VCaP (cell line): ENCODE measurements around the gene SOS1.

Experiments
- H3K27ac ChIP-seq: fragments of 450-650 bp; 2 replicates; pipeline ENCODE4 v1.5.1; 2017
- TF ChIP-seq, protein P1 (sequence below): fragments of 450-650 bp; conservative IDR thresholded peaks from 2 replicates; pipeline ENCODE4 v1.5.1; 2017; ENCODE audit warnings: mild to moderate bottlenecking, moderate library complexity

The SOS1 gene

DNA sequence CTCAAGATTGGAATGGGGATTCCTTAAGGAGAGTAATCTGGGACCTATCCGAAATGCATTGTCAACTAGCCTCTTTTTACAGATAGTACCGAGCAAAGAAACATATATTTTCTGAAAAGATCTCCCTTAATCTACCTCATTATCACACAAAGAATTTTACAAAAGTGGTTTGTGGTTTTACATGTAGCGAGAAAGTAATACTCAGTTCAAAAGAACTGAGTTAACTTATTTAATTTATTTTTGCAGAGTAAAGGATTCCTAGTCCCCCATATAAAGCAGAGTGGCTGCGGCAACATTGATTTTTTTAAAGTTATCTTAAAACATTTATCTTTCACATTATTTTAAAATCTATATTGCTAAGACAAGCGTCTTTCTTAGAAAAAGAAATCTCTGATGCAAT lies 15.9 kb upstream of the SOS1 start:
- no peak overlapping the region for H3K27ac ChIP-seq

DNA sequence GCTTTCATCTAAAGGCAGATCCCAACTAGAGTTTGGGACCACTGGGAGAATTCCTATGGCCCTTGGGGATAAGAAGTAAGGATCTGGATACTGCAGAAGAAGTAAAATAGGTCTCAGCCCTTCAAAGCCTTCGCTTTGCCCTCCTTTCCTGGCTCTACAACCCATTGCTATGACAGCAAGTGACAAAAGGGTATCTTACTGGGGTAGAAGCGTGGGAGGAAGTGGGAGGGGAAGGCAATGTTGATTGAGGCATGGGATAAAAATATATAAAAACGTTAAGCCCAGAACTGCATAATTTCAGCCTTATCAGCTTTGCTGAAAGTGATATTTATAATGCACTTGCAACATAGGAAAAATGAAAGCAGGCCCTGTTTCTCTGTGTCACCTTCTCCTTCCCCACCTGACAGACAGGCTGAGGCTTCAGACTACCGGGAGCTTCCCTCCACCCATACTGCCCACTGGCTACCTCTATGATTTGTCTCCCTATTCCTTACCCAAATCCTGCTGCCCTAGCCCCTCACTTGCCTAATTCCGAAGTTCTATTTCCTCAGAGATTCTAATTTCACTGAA lies 14.9 kb upstream of the SOS1 start:
- no peak overlapping the region for H3K27ac ChIP-seq
- TF ChIP-seq, protein P1, sequence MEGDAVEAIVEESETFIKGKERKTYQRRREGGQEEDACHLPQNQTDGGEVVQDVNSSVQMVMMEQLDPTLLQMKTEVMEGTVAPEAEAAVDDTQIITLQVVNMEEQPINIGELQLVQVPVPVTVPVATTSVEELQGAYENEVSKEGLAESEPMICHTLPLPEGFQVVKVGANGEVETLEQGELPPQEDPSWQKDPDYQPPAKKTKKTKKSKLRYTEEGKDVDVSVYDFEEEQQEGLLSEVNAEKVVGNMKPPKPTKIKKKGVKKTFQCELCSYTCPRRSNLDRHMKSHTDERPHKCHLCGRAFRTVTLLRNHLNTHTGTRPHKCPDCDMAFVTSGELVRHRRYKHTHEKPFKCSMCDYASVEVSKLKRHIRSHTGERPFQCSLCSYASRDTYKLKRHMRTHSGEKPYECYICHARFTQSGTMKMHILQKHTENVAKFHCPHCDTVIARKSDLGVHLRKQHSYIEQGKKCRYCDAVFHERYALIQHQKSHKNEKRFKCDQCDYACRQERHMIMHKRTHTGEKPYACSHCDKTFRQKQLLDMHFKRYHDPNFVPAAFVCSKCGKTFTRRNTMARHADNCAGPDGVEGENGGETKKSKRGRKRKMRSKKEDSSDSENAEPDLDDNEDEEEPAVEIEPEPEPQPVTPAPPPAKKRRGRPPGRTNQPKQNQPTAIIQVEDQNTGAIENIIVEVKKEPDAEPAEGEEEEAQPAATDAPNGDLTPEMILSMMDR: no peak

More for the DNA sequence above, 15.9 kb upstream of the SOS1 start:
- TF ChIP-seq, protein P1: no peak

DNA sequence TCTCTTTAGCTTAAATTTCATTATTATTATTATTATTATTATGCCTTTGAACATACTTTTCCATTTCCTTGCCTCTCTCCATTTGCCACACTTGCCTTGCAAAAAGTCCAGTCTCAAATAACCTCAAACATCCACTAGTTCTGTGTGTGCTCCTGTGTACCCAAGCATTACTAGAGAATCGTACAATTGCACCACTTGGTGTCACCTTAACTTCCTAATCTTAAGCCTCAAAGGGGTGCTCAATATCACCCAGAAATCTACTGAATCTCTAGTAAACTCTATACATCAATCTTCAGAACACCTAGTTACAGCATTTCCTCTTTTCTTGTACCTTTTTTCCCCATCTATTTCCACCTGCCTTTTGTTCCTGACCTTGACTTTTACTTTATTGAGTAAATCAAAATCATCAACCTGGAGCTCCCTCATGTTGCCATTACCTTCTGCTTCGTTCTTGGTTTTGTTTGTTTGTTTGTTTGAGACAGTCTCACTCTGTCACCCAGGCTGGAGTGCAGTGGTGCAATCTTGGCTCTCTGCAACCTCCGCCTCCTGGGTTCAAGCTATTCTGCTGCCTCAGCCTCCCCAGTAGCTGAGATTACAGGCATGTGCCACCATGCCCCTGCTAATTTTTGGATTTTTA lies 12.5 kb upstream of the SOS1 start:
- no peak overlapping the region for H3K27ac ChIP-seq
- TF ChIP-seq, protein P1: no peak

DNA sequence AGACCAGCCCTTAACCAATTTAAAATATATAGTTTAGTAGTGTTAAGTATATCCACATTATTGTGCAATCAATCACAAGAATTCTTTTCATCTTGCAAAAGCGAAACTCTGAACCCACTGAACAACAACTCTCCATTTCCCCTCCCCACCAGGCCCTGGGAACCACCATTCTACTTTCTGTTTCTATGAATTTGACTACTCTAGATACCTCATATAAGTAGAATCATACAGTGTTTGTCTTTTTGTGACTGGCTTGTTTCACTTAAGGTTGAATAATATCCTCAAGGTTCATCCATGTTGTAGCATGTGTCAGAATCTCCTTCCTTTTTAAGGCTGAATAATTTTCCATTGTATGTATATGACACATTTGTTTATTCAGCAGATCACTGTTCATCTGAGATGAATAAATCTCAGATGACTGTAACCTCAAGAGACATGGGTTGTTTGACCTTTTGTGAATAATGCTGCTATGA lies 8.1 kb upstream of the SOS1 start:
- no peak overlapping the region for H3K27ac ChIP-seq
- TF ChIP-seq, protein P1: no peak

DNA sequence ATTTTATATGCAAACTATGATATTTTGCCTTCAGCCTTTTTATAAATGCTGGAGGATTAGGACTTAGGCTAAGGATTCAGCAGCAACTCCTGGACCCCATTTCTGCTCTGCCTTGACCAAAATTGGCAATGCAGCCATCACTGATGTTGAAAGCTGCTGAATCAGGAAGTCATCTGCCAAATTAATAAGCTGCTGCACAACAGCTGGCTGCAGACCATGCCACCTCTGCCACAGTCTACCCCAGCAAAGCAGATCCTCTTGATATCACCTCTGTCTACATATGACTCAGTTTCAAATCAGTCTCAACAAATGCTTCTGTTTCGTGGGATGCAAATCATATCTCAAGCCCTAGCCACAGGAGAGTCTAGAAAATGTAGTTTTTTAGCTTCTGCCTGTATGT lies 7.1 kb upstream of the SOS1 start:
- H3K27ac ChIP-seq: no peak overlapping the region
- TF ChIP-seq, protein P1: no peak

DNA sequence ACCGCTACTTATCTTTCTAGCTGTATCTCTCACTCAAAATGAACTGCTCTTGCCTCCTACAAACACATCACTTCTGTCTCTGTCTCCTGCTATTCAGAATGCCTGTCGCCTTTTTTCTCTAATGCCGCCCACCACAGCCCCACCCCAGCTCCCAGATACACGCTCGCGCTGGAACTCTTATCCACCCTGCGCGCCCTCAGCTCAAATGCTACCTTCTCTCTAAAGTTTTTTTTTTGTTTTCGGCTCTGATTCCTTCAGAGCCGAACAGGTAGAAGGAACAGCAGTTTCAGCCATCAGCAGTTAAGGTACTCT lies 3.9 kb upstream of the SOS1 start:
- H3K27ac ChIP-seq: peak overlapping the region; percentile 97
- TF ChIP-seq, protein P1: peak; percentile 8; the same call in 1 of the 2 replicates

DNA sequence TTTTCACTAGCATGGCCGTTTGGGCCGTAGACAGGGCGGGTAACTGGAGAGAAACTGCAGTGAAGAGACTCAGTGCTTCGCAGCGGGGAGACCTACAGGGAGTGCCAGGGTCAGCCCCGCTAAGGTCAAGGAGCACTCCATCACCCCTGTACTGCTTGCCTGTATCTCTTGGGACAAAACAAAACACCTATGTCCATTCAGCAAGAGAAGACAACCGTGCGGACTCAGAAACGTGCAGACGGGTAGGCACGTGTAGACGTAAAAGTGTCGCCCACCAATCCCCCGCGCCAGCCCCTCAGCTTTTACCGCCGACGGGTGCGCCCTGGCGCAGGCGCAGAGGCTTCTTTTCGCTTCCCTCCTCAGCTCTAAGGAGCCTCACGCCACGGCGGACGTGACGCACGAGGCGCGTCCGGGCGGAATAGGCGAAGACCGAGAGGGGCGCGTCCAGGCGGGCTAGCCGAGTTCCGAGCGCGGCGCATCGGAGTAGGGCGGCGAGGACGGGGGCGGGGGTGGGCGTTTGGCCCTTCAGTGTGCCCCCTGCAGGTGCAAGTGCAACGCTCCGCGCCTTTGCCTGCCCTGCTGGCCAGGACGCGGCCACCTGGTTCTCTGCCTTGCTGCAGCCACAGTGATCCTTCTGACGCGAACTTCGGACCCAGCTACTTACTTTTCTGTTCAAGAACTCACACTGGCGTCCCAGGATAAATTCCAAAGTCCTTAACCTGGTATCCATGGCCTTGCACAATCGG lies 3.3 kb upstream of the SOS1 start:
- peak overlapping the region; percentile 97 for H3K27ac ChIP-seq
- TF ChIP-seq, protein P1: peak; percentile 74
